Coronary artery (tissue), 2 donors: ENCODE results near the gene SPARCL1.

ENCODE experiments used
- DNase-seq: peaks from one replicate; pipeline ENCODE4 v3.0.0-alpha.2; 2017; ENCODE audit warnings: low spot score
- H3K27ac ChIP-seq, 2 donors: fragments of 200-600 bp; sonication (generic); one replicate each; pipeline ENCODE4 v1.5.1; 2016 to 2019
- H3K4me3 ChIP-seq: fragments of 200-600 bp; sonication (generic); 2 replicates; pipeline ENCODE4 v1.5.1; 2016; ENCODE audit warnings: mild to moderate bottlenecking, moderate library complexity
- CTCF ChIP-seq: fragments of 200-600 bp; sonication (generic); IDR thresholded peaks from one replicate; pipeline ENCODE4 v1.5.1; 2019; ENCODE audit warnings: antibody characterized with exemption

Gene SPARCL1

GRCh38 chr4:87566276-87566675 lies 37.1 kb upstream of the SPARCL1 start:
- DNase-seq: no peak
- Histone ChIP-seq H3K4me3 (no peak overlapping the region), H3K27ac (no peak overlapping the region)
- no peak for TF ChIP-seq CTCF

- Histone ChIP-seq H3K4me3 (no peak overlapping the region), H3K27ac (no peak overlapping the region)
- no peak for TF ChIP-seq CTCF
- no peak for DNase-seq
These were observed 36.6 kb upstream of the SPARCL1 start for GRCh38 chr4:87565746-87566145.

DNA sequence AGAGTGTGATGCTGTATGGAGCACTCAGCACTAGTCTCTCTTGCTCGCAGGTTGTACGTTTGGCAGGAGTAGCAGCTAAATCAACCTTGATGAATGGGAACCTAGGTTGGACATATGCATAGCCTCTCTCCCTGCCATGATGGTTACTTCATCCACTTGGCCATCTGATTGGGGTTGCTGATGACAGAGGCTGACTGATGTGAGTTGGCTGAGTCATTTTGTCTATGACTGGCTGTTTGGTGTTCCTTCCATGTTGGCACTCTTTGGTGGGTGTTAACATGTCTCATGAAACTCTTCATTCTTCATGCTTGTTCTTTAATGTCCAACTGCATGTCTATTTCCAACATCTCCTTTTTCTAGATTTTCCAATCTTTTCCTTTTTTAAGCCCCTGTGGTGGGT lies 31.6 kb upstream of the SPARCL1 start:
- Histone ChIP-seq H3K4me3 (no peak overlapping the region), H3K27ac (no peak overlapping the region)
- no peak for DNase-seq
- TF ChIP-seq CTCF: no peak

DNA sequence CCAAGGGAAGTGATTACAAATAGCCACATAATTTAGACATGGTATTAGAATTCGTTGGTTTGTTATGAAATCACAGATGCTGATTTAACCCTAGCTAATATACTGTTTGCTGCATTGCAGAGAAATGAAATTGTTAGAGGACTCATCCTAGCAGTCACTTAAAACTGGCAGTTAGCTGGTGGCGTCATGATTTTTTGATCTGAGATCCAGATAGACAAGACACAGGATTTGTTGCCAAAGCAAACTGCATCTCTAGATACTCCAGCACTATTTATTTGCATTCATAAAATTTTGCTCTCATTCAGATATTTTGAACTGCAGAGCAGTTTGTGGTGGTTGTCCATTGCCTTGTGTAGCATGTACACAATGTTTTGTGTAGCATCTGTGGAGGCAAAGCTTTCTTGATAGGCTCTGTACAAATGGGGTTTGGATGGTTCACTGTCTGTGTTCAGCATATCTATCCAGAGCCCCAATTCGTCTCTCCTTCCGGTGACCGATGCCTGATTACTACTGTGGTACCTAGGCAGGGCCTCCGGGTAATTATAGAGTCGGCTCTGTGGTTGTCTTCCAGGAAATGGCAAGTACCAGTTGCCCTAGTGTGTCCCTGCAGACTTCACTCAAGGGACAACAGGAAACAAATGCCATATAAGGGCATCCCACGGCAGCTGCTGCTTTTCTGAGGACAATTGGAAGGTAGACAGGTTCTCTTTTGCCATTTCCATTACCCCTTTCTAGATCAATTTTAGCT lies 30.1 kb upstream of the SPARCL1 start:
- no peak overlapping the region for H3K27ac ChIP-seq
- H3K4me3 ChIP-seq: no peak overlapping the region
- no peak for TF ChIP-seq CTCF
- DNase-seq: no peak

DNA sequence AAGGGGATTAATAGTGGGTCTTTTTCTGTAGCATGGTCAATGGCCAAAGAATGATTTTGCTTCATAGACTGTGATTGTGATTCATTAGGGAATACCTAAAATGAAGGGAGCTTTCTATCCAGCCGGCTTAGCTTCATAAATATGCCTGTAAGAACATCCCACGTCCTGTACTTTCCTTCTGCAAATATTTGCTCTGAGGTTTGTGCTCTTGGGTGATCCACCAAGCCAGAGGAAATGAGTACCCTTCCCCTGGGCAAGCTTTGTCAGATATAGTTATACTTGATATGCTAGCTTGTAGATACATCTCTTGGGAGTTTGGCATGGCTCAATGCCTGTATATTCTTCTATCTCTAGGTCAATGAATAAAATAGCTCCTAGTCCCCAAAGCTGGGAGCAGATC lies 28.2 kb upstream of the SPARCL1 start:
- DNase-seq: no peak
- TF ChIP-seq CTCF: no peak
- H3K4me3 ChIP-seq: no peak overlapping the region
- H3K27ac ChIP-seq: no peak overlapping the region

- TF ChIP-seq CTCF: no peak
- H3K27ac ChIP-seq: peak overlapping the region; percentile 76 to 84
- no peak for DNase-seq
- no peak overlapping the region for H3K4me3 ChIP-seq
These were observed 26.8 kb upstream of the SPARCL1 start for GRCh38 chr4:87555773-87556619.
